22Rv1 (cell line): Measurements from ENCODE around the gene SLC6A20.

Source experiments
- CTCF ChIP-seq: fragments of 450-650 bp; IDR thresholded peaks from 2 replicates; pipeline ENCODE4 v1.5.1; 2017; ENCODE audit warnings: mild to moderate bottlenecking
- ZFX ChIP-seq: fragments of 450-650 bp; IDR thresholded peaks from 2 replicates; pipeline ENCODE4 v1.6.1; 2017; ENCODE audit warnings: antibody characterized with exemption, borderline replicate concordance

GRCh38 chr3:45838466-45838865, 42.1 kb upstream of the SLC6A20 start:
- TF ChIP-seq CTCF (no peak), ZFX (no peak)
